ENCODE data around the gene CES4A.

GRCh38 chr16:67053767-67054334 is 65.5 kb downstream of the CES4A start:
- TF ChIP-seq, protein P1, sequence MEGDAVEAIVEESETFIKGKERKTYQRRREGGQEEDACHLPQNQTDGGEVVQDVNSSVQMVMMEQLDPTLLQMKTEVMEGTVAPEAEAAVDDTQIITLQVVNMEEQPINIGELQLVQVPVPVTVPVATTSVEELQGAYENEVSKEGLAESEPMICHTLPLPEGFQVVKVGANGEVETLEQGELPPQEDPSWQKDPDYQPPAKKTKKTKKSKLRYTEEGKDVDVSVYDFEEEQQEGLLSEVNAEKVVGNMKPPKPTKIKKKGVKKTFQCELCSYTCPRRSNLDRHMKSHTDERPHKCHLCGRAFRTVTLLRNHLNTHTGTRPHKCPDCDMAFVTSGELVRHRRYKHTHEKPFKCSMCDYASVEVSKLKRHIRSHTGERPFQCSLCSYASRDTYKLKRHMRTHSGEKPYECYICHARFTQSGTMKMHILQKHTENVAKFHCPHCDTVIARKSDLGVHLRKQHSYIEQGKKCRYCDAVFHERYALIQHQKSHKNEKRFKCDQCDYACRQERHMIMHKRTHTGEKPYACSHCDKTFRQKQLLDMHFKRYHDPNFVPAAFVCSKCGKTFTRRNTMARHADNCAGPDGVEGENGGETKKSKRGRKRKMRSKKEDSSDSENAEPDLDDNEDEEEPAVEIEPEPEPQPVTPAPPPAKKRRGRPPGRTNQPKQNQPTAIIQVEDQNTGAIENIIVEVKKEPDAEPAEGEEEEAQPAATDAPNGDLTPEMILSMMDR (IDR thresholded peaks at IDR 0.05; ENCODE audit: insufficient read depth, low read depth, low read length) = no peak
- no peak for TF ChIP-seq EZH2 (IDR thresholded peaks at IDR 0.05; ENCODE audit: insufficient read depth, low read length)

Data from astrocyte (in vitro differentiated cells and primary cell).